ENCODE results near the gene VGLL4. TPM values are rescaled to one million over a fixed set of nuclear protein-coding genes. Genes with fewer than 3 reads are reported as not detected.

The VGLL4 gene
- total RNA-seq, 2 donors from 2014 or later, result 50.3 to 78.7 TPM

DNA sequence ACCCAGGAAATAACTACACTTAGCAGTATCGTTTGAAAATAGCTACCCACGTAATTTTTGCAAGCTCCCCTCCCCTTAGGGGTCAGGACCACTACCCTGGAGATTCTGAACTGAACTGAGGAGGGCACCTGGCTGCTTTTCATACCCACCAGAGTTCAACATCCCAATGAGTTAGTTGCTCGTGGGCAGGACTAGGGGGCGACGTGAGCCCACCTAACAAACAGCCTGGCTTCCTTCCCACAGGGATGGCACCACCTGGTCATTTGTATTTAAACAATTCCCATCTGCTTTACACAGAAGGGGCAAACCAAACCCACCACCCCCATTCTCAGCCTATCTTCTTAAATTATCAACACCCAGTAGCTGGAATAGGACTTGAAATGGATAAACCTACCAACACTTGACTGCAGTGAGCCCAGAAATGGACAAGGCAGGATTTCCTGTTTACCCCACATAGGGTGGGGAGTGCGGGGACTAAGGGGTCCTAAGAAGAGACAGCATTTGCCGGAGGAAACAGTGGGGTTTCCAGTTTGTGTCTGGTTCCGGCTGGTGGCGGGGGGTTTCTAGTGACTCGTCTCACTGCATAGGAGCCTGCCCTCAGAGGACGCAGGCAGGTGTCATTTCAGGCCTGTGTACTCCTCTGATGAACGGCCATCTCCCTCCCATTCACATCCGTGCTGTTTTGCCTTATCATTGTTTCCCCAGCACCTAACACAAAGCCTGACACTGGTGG lies 11.6 kb upstream of the VGLL4 start:
- no peak for DNase-seq (ENCODE audit: low spot score)
- intact Hi-C loops (cut with DNase I), result loop anchor here (5.0 to 10.0 kb wide), 2 partner anchors 149 to 278 kb away; no protein-coding TSS in a partner anchor

DNA sequence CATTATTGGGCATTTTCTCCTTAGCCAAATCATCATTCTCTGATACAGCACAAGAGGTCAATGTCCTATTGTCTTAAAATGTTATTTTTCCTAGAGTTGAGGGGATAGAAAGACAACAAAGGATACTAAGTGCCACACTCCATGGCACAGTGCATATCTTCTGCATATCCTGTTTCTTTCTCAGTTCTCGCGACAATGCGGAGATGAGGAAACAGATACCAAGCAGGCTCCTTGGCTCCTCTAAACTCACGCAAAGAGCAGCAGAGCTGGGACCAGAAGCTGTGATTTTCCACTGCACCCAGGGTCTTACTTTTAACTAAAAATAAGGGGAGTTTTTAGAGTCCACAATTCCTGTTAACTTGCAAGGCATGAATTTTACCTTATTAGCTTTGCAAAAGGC lies 10.5 kb upstream of the VGLL4 start:
- DNase-seq (ENCODE audit: low spot score), result no peak
- intact Hi-C loops (cut with DNase I), result loop anchor here in 1 of 2 donors (10.0 kb wide), 1 partner anchor 151 kb away; no protein-coding TSS in a partner anchor

DNA sequence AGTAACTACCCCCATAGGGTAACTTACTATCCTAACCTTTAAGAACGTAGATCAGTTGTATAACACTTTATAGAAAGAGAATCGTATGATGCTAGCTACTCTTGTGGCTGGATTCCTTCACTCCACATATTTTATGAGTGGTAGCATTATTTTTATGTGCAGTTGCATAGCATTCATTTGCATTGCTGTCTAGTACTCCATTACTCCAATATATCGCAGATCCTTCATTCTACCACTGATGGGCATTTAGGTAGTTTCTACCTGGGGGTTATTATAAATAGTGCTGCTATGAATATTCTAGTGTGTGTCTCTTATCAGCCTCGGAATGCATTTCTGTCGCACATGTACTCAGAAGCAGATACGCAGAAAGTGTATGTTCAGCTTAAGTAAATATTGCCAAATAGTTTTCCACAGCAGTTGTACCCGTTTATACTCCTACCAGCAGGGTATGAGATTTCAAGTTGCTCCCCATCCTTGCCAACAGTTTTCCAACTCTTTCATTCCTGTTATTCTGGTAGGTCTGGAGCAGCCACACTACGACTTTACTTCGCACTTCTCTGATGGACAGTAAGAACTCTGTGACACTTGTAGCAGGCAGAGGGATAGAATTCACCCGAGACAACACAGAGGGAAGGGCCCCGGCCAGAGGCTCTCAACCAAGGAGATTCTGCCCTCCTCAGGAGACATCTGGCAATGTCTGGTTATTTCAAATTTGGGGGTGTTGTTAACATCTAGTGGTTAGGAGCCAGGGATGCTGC lies 9.8 kb upstream of the VGLL4 start:
- intact Hi-C loops (cut with DNase I), result loop anchor here in 1 of 2 donors (10.0 kb wide), 1 partner anchor 151 kb away; no protein-coding TSS in a partner anchor
- DNase-seq (ENCODE audit: low spot score), result no peak

DNA sequence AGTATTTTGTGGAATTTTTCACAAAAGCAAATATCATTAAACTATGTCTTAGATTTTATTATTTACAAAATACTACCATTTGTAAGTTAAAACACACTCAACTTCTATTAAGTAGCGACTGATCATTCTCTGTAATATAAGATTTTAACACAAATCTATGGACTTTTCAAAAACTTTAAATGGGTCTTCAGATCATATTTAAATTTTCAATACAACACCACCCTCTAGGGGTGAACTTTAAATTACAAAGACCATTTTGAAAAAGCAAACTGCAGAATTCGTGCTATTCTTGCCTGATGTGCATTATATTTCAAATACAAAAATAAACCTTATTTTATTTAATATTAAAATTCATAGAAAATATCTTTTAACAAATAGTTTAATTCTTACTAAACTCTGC lies 8.2 kb upstream of the VGLL4 start:
- DNase-seq (ENCODE audit: low spot score), result no peak
- intact Hi-C loops (cut with DNase I), result loop anchor here in 1 of 2 donors (10.0 kb wide), 1 partner anchor 153 kb away; no protein-coding TSS in a partner anchor

DNA sequence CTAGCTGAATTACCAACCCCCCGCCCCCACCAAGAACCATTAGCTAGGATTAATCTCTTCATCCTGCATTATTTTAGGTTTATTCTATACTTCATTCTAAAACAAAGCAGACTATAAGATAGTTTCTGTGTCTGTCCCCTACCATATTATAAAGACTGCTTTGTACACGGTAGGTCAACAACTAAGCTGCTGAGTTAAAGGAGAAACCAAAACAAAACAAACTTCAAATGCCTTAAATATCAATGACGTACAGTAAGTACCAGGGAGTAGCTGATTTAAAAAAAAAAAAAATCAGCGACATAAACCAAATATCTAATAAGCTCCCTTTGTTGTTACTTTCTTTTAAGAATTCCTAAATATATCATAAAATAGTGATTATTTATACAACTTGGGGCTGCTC lies 7.8 kb upstream of the VGLL4 start:
- intact Hi-C loops (cut with DNase I), result loop anchor here in 1 of 2 donors (10.0 kb wide), 1 partner anchor 153 kb away; no protein-coding TSS in a partner anchor
- DNase-seq (ENCODE audit: low spot score), result no peak

DNA sequence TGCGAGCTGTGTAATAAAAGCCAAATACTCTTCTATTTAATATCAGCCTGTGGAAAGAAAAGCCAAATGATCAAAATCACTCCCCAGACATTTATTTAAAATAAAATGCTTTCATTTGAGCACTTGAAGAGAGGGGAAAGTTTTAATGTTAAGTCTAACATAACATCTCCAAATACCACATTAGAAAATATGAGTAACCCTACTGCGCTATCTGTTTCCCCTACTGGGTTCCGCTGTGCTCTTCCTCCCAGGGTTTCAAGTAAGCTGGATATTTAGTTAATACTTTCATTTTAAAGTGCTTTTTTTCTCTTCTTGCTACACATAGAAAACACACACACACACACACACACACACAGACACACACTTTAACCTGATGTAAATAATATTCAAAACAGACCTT lies 6.7 kb upstream of the VGLL4 start:
- DNase-seq (ENCODE audit: low spot score), result no peak
- intact Hi-C loops (cut with DNase I), result loop anchor here in 1 of 2 donors (10.0 kb wide), 1 partner anchor 154 kb away; no protein-coding TSS in a partner anchor

DNA sequence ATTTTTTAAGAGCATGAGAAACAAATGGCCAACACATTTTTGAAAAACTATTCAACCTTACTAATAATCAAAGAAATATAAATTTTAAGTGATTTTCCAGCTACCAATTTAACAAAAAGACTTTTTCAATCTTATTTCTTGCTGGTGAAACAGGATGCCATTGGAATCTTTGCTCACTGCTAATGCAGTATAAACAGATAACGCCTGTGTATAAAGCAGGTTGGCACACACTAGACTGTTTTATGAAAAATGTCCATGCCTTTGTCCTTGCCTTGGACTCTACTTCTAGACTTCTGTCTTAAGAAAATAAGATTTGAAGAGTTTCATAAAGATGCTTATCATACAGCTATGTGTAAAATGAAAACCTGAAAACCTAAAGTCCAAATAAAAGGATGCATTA lies 5.0 kb upstream of the VGLL4 start:
- no peak for DNase-seq (ENCODE audit: low spot score)
- intact Hi-C loops (cut with DNase I), result loop anchor here in 1 of 2 donors (10.0 kb wide), 1 partner anchor 84 kb away; no protein-coding TSS in a partner anchor

DNA sequence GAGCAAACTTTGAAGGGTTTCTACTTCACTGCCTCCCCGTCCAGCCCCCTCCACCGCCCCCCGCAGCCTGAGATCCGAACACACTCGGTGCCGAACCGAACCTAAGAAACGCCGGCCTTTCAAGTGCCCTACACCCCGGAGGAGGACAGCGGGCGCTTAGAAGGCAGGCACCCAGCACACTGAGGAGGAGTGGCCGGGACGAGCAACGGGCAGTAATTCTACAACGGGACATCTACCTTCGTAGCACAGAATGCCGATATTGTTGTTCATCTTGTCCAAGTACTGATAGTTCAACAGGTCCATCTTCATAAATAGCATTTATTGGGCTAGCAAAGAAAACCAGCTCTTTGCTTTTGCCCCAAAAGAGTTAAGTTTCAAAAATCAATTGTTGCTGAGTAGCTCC lies 513 bp downstream of the VGLL4 start:
- DNase-seq (ENCODE audit: low spot score), result peak; percentile 84
- intact Hi-C loops (cut with DNase I), result loop anchor here (5.0 to 10.0 kb wide), 3 partner anchors 41 to 256 kb away; no protein-coding TSS in a partner anchor

DNA sequence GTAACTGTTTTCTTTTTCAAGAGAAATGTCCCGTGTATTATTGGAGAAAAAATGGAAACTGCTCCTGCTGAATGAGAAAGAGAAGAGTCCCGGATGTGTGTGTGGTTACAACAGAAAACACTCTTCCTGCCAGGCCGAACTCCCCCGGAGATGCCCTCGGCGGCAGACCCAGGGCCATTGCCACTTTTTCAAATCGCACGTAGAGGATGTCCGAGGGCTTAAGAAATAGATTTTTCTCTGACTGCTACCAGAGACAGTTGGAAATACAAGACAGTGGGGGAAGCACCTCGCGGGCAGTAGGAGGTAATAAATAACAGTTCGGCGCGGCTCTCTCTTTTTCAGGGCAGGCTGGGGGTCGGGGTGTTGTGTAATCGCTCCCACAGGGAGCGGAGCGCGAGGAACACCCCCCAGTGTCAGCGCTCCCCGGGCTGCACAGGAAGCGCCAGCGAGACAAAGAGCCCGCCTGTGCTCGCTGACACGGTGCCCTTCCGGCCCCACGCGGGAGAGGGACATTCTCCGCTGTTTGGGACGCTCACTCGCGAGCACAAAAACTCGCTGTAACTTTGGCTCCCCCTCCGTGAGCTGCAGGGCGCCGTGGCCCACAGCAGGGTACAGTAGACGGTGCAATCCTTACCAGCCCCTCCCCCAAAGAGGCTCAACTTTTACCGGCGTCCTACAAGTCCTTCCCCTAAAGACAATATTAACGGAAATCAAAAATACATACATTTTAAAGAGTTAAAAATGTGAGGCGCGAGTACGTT lies 1.1 kb downstream of the VGLL4 start:
- intact Hi-C loops (cut with DNase I), result loop anchor here (5.0 to 10.0 kb wide), 3 partner anchors 40 to 255 kb away; no protein-coding TSS in a partner anchor
- DNase-seq (ENCODE audit: low spot score), result peak; percentile 95

DNA sequence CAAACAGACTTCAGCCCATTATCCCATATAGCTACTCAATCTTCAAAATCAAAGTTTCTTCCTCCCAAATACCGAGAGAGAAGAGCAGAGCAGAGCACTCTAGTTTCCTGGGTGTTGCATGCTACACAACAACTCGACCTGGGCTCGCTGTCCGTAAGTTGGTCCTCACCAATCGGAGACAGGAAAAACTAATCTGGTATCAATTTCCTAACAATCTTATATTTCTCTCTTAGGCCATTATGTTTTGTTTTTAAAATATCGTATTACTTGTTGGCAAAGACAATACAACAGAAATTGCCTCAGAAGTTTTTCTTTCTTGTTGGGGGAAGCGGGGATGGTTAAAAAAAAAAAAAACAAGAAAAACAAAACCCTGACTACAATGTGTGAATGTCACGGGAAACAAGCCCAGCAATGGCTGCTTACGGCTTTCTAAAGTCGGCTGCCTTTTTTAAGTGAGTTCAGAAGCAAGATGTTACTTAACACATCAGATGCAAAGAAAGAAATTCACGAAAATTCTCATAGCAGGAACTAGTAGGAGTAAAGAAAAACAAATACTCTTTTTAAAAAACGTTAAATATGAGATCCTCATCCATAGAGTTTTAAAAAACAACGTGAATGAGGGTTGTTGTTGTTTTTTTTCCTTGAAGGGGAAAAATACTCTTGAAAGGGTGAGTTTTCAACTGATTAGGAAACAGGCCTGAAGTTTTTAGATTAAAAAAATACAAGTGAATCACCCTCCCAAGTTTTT lies 1.9 kb downstream of the VGLL4 start:
- intact Hi-C loops (cut with DNase I), result loop anchor here (5.0 to 10.0 kb wide), 3 partner anchors 40 to 255 kb away; no protein-coding TSS in a partner anchor
- no peak for DNase-seq (ENCODE audit: low spot score)

DNA sequence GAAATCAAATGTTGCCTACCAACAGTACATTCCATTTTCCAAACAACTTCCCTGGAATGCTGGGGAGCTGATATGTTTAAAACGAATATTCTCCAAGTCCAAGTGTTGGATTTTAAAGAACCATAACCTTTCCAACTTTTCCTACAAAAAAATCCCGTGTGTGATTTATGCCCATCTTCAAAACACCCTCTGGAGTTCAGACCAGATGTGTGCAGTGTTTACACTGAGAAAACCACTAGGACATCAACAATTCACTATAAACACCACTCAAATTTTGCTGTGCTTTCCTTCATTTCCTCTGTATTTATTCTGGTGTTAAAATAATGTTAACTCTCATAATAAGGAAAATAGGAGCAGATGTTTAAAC lies 2.4 kb downstream of the VGLL4 start:
- intact Hi-C loops (cut with DNase I), result loop anchor here (5.0 to 10.0 kb wide), 3 partner anchors 39 to 254 kb away; no protein-coding TSS in a partner anchor
- no peak for DNase-seq (ENCODE audit: low spot score)

DNA sequence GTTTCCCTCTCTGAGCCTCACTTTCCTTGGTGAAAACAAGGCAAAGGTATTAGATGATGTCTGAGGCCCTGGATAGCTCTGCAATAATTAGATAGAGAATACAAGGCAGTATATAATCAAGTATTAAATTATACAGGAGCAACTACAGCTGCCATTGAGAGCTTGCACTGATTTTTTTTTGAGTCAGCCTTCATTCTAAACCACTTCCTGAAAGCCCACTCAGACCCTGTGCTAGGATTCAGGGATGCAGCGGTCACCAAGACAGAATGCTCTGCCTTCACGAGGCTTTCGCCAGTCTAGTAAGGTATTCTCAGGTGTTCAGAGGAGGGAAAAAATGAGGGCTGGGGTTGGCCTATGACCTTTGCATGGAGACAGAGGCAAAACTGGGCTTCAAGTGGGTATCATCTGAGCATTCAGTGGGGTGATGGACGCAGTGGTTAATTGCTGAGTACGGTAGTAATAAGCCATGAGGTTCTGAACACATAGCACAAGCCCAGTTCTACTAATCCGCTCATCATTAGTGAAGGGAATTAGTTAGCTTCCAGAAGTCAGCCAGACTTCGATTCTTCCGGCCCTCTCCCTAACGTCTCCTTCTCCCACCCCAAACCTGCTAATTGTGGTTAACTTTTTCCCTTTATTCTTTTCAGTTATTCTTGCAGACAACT lies 3.6 kb downstream of the VGLL4 start:
- intact Hi-C loops (cut with DNase I), result loop anchor here (5.0 to 10.0 kb wide), 3 partner anchors 38 to 253 kb away; no protein-coding TSS in a partner anchor
- no peak for DNase-seq (ENCODE audit: low spot score)

DNA sequence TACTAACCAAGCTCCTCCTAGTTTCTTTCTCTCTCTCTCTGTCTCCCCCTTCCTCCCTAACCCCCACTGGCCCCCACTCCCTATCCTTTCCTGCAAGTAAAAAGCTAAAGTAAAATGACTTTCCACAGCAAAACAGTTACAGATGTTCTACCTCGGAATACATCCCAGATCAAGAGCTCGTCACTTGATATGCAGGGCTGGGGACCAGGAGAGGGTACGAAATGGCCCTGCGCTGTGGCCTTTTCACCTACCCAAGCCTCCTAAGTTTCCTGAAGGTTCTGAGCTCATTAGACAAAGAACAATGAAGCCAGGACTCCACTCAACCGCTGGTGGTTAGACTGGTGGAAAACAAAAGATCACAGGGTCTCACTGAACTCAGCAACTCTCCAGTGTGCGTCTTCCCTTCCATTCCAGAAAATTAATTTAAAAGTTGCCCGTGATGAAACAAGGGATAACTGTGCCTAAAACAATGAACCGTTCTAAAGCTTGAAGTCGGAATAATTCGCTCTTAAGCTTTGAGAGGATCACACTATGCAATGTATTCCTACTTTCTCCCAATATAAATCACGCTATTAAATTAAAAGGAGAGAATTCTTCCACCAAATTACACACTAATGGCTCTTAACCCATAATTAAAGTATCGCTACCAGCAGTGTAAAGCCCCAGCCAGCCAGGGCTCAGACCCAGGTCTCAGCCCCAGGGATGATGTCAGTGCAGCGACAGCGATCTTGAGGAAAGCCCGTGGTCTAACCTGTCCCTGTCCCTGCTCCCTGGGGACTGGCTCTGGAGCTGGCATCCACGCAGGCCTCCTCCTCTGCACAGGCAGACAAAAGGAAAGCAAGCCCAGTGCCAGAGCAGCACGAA lies 5.0 kb downstream of the VGLL4 start:
- no peak for DNase-seq (ENCODE audit: low spot score)

DNA sequence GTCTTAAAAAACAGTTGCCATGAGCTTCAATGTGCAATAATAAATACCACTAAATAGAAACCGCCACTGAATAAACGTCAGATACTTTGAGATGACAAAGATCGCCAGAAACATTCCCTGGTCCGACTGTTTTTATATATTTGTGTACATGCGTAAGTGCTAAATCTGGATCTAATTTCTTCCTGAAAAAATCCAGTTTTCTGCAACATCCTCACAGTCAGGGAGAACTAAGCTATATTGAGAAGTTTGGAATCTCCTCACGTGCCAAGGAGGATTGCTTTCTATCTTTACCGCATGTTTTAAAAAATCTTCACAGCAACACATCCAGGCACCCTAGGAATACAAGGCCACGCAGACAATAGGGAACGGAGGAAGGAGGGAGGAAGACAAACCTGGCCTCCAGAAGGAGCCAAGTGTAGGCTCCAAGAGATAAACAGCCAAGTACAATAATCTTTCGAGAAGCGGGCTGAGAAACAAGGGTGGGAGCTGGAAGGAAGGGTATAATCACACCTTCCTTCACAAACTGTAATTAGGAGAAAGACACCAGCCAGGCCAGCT lies 5.7 kb downstream of the VGLL4 start:
- intact Hi-C loops (cut with DNase I), result no loop called here
- no peak for DNase-seq (ENCODE audit: low spot score)

More for the DNA sequence above, 5.0 kb downstream of the VGLL4 start:
- intact Hi-C loops (cut with DNase I), result no loop called here

DNA sequence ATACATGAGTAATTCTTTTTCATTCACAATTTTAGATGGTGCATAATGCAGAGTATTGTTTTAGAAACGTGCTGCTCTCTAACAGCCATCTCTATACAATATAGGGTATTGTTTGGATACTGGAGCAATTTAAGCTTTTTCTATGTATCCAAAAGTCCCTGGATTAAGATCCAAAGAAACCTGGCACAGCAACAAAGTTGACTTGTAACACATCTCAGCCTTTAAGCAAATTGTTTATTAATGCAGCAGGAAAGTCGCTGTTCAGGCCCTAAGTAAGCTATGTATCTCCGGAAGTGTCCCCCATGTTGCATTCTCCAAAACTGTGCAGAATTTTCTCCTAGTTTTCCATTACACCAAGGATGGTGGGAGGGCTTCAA lies 7.3 kb downstream of the VGLL4 start:
- intact Hi-C loops (cut with DNase I), result no loop called here
- no peak for DNase-seq (ENCODE audit: low spot score)

DNA sequence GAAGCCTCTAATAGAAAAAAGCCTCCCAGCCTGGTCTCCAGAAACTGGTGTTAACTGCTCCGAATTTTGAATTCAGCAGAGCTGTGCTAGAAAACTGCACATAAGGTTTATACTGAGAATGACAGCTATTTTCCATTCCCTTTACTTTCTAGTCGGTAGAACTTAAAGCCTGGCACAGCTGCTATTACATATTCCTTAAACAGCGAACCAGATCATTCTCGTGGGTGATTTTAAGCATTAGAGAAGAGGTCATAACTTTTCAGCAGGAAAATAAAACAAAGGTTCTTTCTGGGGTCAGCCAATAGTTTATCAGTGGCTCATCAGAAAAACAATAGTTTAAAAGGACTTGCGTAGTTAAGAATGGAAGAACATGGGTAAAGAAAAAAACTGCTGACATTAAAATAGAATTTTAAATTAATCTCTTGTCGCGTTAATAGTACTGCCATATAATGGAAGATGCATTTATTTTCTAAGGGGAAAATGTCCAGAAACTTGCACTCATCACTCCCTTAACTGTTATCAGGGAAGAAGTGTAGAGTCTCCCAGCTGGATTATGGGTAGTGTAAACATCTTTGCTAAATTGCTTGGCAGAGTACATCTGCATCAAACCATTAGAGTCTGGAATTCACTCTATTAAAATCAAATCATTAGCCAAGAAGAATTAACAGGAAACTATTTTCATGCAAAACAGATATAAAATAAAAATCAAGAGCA lies 7.9 kb downstream of the VGLL4 start:
- intact Hi-C loops (cut with DNase I), result no loop called here
- DNase-seq (ENCODE audit: low spot score), result no peak

Data from posterior vena cava (tissue), 2 donors.